Right kidney (tissue), 1 donor: ENCODE results near the gene PEX11G.
"Not testable (repeated sequence)": the region's sequence is repeated elsewhere in the genome, so short reads cannot be mapped to it uniquely, and the experiment has no call there.

Experiments
- DNase-seq: peaks from one replicate; pipeline ENCODE4 v3.0.0-alpha.2; 2016

Gene PEX11G

DNA sequence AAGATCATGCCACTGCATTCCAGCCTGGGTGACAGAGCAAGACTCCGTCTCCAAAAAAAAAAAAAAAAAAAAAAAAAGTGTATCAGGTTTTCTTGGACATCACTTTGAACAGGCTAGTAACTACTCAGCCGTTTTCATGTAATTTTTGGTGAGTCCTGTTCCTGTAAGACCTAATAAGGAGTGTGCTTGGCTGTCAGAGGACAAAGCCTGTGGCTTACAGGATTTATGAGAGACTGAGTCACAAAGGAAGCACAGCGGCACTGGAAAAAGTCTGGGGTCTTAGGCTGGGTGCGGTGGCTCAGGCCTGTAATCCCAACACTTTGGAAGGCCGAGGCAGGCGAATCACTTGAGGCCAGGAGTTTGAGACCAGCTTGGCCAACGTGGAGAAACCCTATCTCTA lies 55.4 kb downstream of the PEX11G start:
- DNase-seq = not testable (repeated sequence)

DNA sequence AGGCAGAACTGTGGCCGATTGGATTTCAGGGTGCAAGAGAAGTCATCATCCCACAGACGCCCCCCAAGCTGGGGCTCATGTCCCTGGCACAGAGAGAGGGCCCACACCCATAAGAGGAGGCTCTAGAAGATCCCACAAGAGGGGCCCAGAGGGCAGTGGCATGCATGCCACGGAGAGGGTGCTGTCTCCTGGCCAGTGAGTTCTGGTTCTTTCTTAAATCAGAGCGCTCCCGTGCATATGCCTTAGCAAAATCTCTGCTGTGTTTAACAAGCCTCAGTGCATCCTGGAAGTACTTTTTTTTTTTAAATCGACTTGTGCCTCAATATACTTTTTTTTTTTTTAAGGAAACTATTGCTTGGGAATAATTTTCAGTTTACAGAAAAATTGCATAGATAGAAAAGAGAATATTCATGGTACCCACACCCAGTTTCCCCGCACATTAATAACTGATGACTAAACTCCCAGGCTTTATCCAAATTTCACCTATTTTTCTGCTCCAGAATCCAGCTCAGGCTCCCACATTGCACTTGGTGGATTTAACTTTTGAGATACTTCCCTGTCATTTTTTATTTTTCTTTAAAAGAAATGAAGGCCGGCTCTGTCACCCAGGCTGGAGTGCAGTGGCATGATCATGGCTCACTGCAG lies 59.1 kb downstream of the PEX11G start:
- no peak for DNase-seq

DNA sequence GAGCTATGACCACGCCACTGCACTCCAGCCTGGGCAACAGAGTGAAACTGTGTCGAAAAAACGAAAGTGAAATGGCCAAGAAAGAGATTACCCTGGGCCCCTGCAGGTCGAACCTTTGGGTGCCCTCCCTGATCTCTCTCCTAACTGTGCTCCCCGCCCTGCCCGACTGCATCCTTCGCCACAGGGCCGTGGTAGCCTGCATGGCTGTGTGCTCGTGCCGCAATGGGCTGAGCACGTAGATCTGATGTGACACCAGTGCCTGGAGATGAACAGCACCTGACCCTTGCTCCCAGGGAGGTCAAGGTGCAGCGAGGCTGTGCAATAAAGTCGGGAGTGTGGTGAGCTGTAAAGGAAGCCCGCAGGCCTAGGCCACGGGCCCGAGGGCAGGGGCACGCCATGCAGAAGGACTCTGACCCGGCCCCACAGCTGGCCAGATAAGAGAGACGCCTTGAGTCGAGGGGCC lies 60.2 kb downstream of the PEX11G start:
- DNase-seq = no peak

DNA sequence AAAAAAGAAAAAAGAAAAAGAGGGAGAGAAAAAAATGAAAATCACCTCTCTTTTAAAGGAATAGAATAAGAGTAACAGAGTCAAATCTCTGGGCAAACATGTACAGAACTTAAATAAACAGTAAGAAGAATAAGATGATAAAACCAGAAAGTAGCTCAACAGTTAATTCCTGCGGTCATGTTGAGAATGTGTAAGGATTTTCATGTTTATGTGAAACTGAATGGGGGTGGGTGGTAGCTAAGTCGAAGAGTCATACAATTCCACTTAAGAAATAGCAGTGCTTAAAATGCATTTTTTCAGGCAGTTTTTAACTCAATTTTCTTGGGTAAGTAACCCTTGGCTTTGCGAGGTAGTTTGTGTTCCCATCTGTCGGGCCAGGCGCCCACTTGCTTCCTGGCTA lies 60.9 kb downstream of the PEX11G start:
- DNase-seq = no peak

- no peak for DNase-seq
Measured at GRCh38 chr19:7426986-7427385, 61.8 kb downstream of the PEX11G start.
